Naive thymus-derived CD8-positive, alpha-beta T cell (primary cell): ENCODE measurements around the gene APOBEC3H. TPM values are rescaled to one million over a fixed set of nuclear protein-coding genes. Genes with fewer than 3 reads are reported as not detected.

Experiments
- ATAC-seq, 2 donors: fragments of 150-1000 bp; cut with Tn5 transposase in 1 of 2; sonication (Bioruptor Pico), chemical (Tn5 transposase) in 1 of 2; 1 replicate in 1 of 2; 2 replicates in 1 of 2; pipeline ENCODE4 v1.10.0; 2021; ENCODE audit warnings: mild to moderate bottlenecking in 2 of 2, moderate library complexity in 2 of 2
- POLR2A ChIA-PET: fragments of 350-600 bp; sonication (Branson Sonifier 250); formaldehyde crosslinking; loops from one replicate; lab custom pipeline; 2021; ENCODE audit warnings: antibody characterized with exemption; lab: Charles Lee
- DNase-seq, 10 donors: peaks; one replicate each; pipeline versions ENCODE4 v3.0.0 to v3.0.0-alpha.2; 2020 to 2022
- H3K27ac Mint-ChIP-seq, 10 donors: one replicate each; pipeline ENCODE4 v1.8.0; 2020 to 2022; ENCODE audit warnings: mild to moderate bottlenecking in 10 of 10, mixed read lengths in 10 of 10, moderate library complexity in 4 of 10, inconsistent platforms in 1 of 10
- H3K27me3 Mint-ChIP-seq, 5 donors: one replicate each; pipeline ENCODE4 v1.8.0; 2021 to 2022; ENCODE audit warnings: mixed read lengths in 5 of 5
- H3K36me3 Mint-ChIP-seq, 3 donors: one replicate each; pipeline ENCODE4 v1.8.0; 2020 to 2022; ENCODE audit warnings: mixed read lengths in 3 of 3, mild to moderate bottlenecking in 2 of 3, inconsistent platforms in 1 of 3
- H3K4me1 Mint-ChIP-seq, 4 donors: one replicate each; pipeline ENCODE4 v1.8.0; 2021 to 2022; ENCODE audit warnings: mixed read lengths in 4 of 4
- H3K4me3 Mint-ChIP-seq, 10 donors: one replicate each; pipeline ENCODE4 v1.8.0; 2020 to 2022; ENCODE audit warnings: mild to moderate bottlenecking in 10 of 10, mixed read lengths in 10 of 10, moderate library complexity in 6 of 10, inconsistent platforms in 1 of 10
- H3K9me3 Mint-ChIP-seq, 9 donors: one replicate each; pipeline ENCODE4 v1.8.0; 2020 to 2022; ENCODE audit warnings: mixed read lengths in 9 of 9, mild to moderate bottlenecking in 3 of 9, inconsistent platforms in 1 of 9, moderate library complexity in 1 of 9
- polyA plus RNA-seq, 3 donors: library from polyadenylated mRNA; unstranded; fragments of 300-500 nt; fragmentation: Illumina TruSeq; gene quantifications; one replicate each; pipeline ENCODE4 v1.2.3, GENCODE V29; 2021
- total RNA-seq, 8 experiments: library from RNA in 2 of 8; stranded (reverse) in 2 of 8; gene quantifications; one replicate each; pipeline ENCODE4 v1.2.3 and lab custom pipeline; 2021 to 2026

The APOBEC3H gene
- total and polyA plus RNA-seq, 5 experiments from 2014 or later, result 0.55 to 3.2 TPM; not detected in 3

DNA sequence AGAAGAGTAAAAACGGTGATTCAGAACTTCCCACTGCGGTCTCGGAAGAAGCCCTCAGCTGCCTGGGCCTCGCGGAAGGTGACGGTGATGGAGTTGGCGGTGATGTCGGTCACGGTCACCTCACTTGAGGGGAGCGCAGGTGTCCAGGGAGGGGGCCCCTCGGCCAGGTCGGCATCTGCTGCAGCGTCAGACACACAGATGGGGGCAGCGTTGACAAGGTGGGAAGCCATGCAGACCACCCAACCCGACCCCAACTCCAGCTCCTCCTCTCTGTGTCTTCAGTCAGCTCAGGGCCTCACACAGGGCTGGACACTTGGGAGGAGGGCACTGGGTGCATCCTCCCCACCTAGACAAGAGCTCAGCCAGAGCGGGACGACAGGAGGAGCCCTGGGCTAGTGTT, 36.8 kb downstream of the APOBEC3H start:
- ATAC-seq (no peak), DNase-seq (no peak)
- Mint-ChIP-seq H3K27me3 (no peaks in the 10 kb centered on the region), H3K9me3 (no peaks in the 10 kb centered on the region), H3K4me1 (peaks cover 4 to 9% (median 6%) of the 10 kb centered on the region in 4 donors), H3K4me3 (no peak overlapping the region), H3K27ac (no peak overlapping the region), H3K36me3 (peaks cover 0 to 16% (median 3%) of the 10 kb centered on the region in 3 donors)
- POLR2A ChIA-PET, result interaction anchor here (0.7 to 1.3 kb wide), 2 partner anchors 131 to 186 kb away, joined by 3 read pairs; partner anchors contain the start of gene RPL3

DNA sequence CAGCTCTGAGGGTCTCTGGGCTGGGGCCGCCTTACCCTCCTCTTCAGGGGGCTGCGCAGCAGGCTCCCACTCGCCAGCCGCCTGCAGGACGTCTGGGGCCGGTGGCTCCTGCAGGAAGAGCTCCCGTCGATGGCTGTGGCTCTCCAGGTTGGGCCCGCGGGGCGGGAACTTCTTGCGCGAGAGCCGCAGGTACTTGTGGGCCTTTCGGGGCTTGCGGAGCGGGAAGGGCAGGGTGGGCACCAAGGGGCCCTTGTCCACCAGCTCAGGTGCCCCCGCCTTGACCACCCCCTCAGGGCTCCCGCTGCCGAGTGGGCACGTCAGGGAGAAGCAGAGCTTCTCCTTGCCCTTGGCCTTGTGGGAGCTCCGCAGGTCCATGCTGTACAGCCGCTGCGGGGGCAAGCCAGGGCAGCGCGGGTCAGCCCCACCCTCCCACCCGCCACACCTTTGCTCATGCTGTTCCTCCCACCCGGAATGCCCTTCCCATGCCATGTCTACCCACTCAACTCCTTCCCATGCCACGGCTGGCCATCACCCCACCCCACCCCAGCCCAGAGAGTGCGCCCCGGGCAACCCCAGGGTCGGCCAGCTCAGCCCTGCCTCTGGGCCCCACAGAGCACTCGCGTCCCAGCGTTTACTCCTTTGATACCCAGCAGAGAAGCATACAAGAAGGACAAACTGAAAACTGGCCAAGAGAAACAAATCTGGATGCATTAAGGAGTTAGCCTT, 37.5 kb downstream of the APOBEC3H start:
- Mint-ChIP-seq H3K27me3 (no peaks in the 10 kb centered on the region), H3K27ac (peak overlapping the region in 1 of 10 donors; percentile 41), H3K4me1 (peaks cover 4 to 9% (median 7%) of the 10 kb centered on the region in 4 donors), H3K36me3 (peaks cover 0 to 16% (median 3%) of the 10 kb centered on the region in 3 donors), H3K9me3 (no peaks in the 10 kb centered on the region), H3K4me3 (no peak overlapping the region)
- ATAC-seq, result no peak
- DNase-seq, result no peak
- POLR2A ChIA-PET, result interaction anchor here (0.7 to 1.9 kb wide), 5 partner anchors 129 to 185 kb away, joined by 3 to 6 read pairs (median 3); partner anchors contain the start of gene RPL3

GRCh38 chr22:39135092-39135896, 38.2 kb downstream of the APOBEC3H start:
- DNase-seq (peak in 7 of 10 donors; percentile 20 to 47 (median 42)), ATAC-seq (peak; percentile 70 to 74)
- POLR2A ChIA-PET, result interaction anchor here (0.6 to 1.9 kb wide), 6 partner anchors 106 to 1587 kb away, joined by 3 to 6 read pairs (median 4); partner anchors contain the start of gene RPL3
- Mint-ChIP-seq H3K4me1 (peaks cover 4 to 15% (median 11%) of the 10 kb centered on the region in 4 donors), H3K27ac (peak overlapping the region in 1 of 10 donors; percentile 41), H3K36me3 (peaks cover 0 to 22% (median 3%) of the 10 kb centered on the region in 3 donors), H3K9me3 (no peaks in the 10 kb centered on the region), H3K27me3 (no peaks in the 10 kb centered on the region), H3K4me3 (no peak overlapping the region)

DNA sequence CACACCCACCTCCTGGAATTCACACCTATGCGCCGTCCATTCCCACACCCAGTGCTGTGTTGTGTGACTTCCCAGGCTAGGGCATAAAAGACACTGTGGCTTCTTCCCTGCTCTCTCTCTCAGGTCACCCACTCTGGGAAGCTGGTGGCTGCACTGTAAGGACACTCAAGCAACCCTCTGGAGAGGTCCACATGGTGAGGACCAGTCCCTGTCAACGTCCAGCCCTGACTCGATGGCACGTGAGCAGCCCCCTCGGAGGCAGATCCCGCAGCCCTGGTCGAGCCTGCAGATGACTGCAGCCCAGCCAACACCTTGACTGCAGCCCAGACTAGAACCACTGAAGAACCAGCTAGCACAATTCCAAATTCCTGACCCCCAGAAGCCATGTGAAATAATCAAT, 39.3 kb downstream of the APOBEC3H start:
- DNase-seq (no peak), ATAC-seq (no peak)
- no peaks in the 10 kb centered on the region for H3K27me3 Mint-ChIP-seq
- POLR2A ChIA-PET, result interaction anchor here (1.9 kb wide), 1 partner anchor 183 kb away, joined by 6 read pairs; the partner anchor contains the start of gene RPL3
- H3K4me1 Mint-ChIP-seq, result peaks cover 3 to 17% (median 9%) of the 10 kb centered on the region in 4 donors
- no peaks in the 10 kb centered on the region for H3K9me3 Mint-ChIP-seq
- H3K36me3 Mint-ChIP-seq, result peaks cover 0 to 16% (median 3%) of the 10 kb centered on the region in 3 donors
- no peak overlapping the region for H3K4me3 Mint-ChIP-seq
- H3K27ac Mint-ChIP-seq, result peak overlapping the region in 1 of 10 donors; percentile 53

DNA sequence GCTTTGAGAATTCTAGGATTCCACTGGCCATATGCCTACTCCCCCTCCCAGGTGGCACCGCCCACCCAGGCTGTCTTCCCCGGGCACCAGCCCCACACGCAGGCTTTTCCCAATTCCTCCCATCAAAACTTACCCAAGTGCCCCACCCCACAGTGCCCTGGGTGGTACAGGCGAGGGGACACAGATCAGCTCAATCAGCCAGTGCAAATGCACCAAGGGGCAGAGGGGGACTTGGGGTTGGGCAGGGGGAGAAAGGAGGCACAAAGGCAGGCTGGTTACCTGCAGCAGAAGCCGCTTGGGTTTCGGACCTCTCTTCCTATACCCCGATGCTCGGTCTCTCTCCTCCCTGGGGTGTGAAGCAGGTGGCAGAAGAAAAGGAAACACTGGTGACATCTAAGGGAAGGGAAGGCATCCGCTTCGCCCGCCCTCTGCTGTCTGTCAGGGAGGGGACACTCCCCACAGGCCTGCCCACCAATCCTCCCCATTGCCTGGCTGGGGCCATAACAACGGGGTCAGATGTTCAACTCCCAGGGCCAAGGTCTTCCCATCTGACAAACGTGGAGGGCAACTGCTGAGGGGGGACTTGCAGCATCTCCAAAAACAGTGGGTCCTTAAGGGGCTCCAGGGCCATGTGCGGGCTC, 41.4 kb downstream of the APOBEC3H start:
- Mint-ChIP-seq H3K27me3 (no peaks in the 10 kb centered on the region), H3K4me1 (peaks cover 2 to 17% (median 10%) of the 10 kb centered on the region in 4 donors), H3K36me3 (peaks cover 0 to 13% (median 3%) of the 10 kb centered on the region in 3 donors), H3K4me3 (no peak overlapping the region), H3K27ac (peak overlapping the region in 2 of 10 donors; percentile 48 to 74), H3K9me3 (no peaks in the 10 kb centered on the region)
- POLR2A ChIA-PET, result no interaction called here
- ATAC-seq (peak; percentile 43 to 53), DNase-seq (no peak)

GRCh38 chr22:39139933-39140332, 42.9 kb downstream of the APOBEC3H start:
- no peaks in the 10 kb centered on the region for H3K27me3 Mint-ChIP-seq
- H3K27ac Mint-ChIP-seq, result peak overlapping the region in 2 of 10 donors; percentile 25 to 76
- no peak for DNase-seq
- no peaks in the 10 kb centered on the region for H3K9me3 Mint-ChIP-seq
- POLR2A ChIA-PET, result interaction anchor here (0.7 to 0.8 kb wide), 2 partner anchors 12 to 226 kb away, joined by 3 read pairs; partner anchors contain the start of gene CBX7
- H3K4me1 Mint-ChIP-seq, result peaks cover 9 to 27% (median 21%) of the 10 kb centered on the region in 4 donors
- no peak for ATAC-seq
- no peak overlapping the region for H3K4me3 Mint-ChIP-seq
- peaks cover 0 to 10% (median 3%) of the 10 kb centered on the region in 3 donors for H3K36me3 Mint-ChIP-seq

- H3K9me3 Mint-ChIP-seq, result no peaks in the 10 kb centered on the region
- H3K4me3 Mint-ChIP-seq, result no peak overlapping the region
- H3K27ac Mint-ChIP-seq, result peak overlapping the region in 3 of 10 donors; percentile 4 to 49 (median 46)
- H3K4me1 Mint-ChIP-seq, result peaks cover 14 to 39% (median 31%) of the 10 kb centered on the region in 4 donors
- H3K36me3 Mint-ChIP-seq, result peaks cover 0 to 10% (median 3%) of the 10 kb centered on the region in 3 donors
- POLR2A ChIA-PET, result interaction anchor here (1.1 kb wide), 1 partner anchor 28 kb away, joined by 3 read pairs; no protein-coding TSS in a partner anchor
- DNase-seq (no peak), ATAC-seq (no peak)
- no peaks in the 10 kb centered on the region for H3K27me3 Mint-ChIP-seq
Measured at GRCh38 chr22:39142088-39142680, 45.1 kb downstream of the APOBEC3H start.

GRCh38 chr22:39144101-39144767, 47.2 kb downstream of the APOBEC3H start:
- H3K27me3 Mint-ChIP-seq, result no peaks in the 10 kb centered on the region
- no peaks in the 10 kb centered on the region for H3K9me3 Mint-ChIP-seq
- H3K36me3 Mint-ChIP-seq, result peaks cover 0 to 10% (median 0%) of the 10 kb centered on the region in 3 donors
- POLR2A ChIA-PET, result interaction anchor here (1.2 kb wide), 1 partner anchor 393 kb away, joined by 3 read pairs; no protein-coding TSS in a partner anchor
- peak overlapping the region; percentile 83 to 98 (median 95) for H3K27ac Mint-ChIP-seq
- peak; percentile 46 to 75 (median 60) for DNase-seq
- peak overlapping the region; percentile 90 to 98 (median 94) for H3K4me3 Mint-ChIP-seq
- H3K4me1 Mint-ChIP-seq, result peaks cover 17 to 46% (median 40%) of the 10 kb centered on the region in 4 donors
- ATAC-seq, result peak; percentile 47 to 49

DNA sequence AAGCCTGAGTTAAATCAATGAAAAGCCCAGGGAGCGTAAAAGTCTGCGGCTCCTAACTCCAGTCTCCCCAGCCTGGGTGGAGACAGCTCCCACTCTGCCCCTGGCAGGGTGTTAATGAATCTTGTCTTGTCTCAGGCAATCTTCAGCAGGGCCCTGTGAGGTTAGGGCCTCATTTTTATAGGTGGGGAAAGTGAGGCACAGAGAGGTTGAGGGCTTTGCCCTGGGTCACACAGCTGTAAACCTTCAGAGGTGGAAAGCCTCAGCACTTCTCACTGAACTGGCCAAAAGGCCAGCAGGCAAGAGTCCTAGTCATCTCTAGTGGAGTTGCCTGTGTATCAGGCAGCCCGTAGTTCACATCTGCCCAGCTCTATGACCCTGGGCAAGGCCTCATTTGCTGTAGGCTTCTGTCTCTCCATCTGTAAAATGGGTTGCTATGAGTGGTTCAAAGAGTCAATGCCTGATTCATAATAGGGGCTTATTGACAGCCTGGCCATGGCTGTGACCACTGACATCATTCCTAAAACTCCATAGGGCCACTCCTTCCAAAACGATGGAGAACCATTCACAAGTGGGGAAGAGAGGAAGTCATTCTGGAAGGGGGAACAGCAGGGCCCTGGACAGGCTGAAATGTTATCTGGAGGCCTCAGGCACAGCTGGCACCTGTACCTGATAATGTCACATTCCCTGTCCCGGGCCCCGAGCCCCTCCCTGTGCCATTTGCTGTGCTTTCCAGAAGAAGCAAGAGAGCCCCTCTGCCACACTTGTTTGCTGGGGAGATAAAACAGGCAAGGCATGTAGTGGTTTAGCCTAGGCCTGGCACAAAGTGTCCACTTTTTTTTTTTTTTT, 49.4 kb downstream of the APOBEC3H start:
- ATAC-seq (no peak), DNase-seq (no peak)
- peak overlapping the region; percentile 88 to 100 (median 99) for H3K27ac Mint-ChIP-seq
- no peaks in the 10 kb centered on the region for H3K9me3 Mint-ChIP-seq
- H3K27me3 Mint-ChIP-seq, result no peaks in the 10 kb centered on the region
- peaks cover 0 to 4% (median 0%) of the 10 kb centered on the region in 3 donors for H3K36me3 Mint-ChIP-seq
- peaks cover 30 to 65% (median 58%) of the 10 kb centered on the region in 4 donors for H3K4me1 Mint-ChIP-seq
- H3K4me3 Mint-ChIP-seq, result peak overlapping the region; percentile 85 to 95 (median 92)
- POLR2A ChIA-PET, result interaction anchor here (0.6 to 0.7 kb wide), 3 partner anchors 164 to 448 kb away, joined by 3 to 7 read pairs (median 6); no protein-coding TSS in a partner anchor

DNA sequence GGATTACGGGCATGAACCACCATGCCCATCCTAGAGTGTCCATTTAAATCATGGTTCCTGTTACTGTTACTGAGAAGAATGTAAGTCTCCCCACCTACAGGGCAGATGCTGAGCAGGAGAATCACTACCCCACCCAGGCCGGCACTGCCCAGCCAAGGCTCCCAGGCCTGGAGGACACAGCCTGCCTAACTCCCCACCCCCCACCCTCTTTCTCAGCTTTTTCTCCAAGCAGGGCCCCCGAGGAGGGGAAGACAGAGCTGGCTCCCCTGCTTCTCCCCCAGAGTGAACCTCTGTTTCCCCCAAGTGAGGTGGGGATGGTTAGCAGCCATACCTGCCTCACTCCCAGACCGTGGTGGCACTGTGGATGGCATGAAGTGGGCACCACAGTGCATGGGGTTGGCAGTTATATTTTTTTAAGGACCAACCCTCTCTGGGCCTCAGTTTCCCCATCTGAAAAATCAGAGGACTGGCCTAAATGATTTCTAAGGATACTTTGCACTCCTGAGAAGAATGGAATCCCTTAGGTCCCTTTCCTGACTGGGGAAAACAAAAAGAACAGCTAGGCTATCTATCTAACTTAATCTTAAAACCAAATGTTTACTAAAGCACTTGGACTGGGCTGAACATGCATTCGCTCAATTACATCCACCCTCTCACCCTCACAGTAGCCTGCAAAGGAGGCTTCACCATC, 50.4 kb downstream of the APOBEC3H start:
- Mint-ChIP-seq H3K36me3 (peaks cover 0 to 4% (median 0%) of the 10 kb centered on the region in 3 donors), H3K9me3 (no peaks in the 10 kb centered on the region), H3K4me1 (peaks cover 30 to 66% (median 59%) of the 10 kb centered on the region in 4 donors), H3K27ac (peak overlapping the region; percentile 48 to 98 (median 88)), H3K4me3 (peak overlapping the region in 3 of 10 donors; percentile 10 to 48 (median 26)), H3K27me3 (no peaks in the 10 kb centered on the region)
- DNase-seq, result no peak
- no peak for ATAC-seq
- POLR2A ChIA-PET, result interaction anchor here (0.6 to 1.1 kb wide), 6 partner anchors 26 to 449 kb away, joined by 3 to 7 read pairs (median 4); partner anchors contain the start of gene ATF4
